PC-3 (cell line): Measurements from ENCODE around the gene ZNF717. TPM values are rescaled to one million over a fixed set of nuclear protein-coding genes. Genes with fewer than 3 reads are reported as not detected.

Source experiments
- ATAC-seq: fragments of 200-7000 bp; cut with Tn5 transposase; 2 replicates; pipeline ENCODE4 v1.9.1; 2020; ENCODE audit warnings: mild to moderate bottlenecking, moderate library complexity
- BruUV-seq: library from RNA; stranded (reverse); fragments of 400-500 nt; replicated peaks from 2 replicates; lab custom pipeline; 2021; lab: Mats Ljungman, UMichigan
- CTCF ChIA-PET: fragments of 300-600 bp; sonication (Branson Sonifier 250); formaldehyde crosslinking; loops from one replicate; lab custom pipeline; 2022; ENCODE audit warnings: antibody characterized with exemption; lab: Charles Lee
- POLR2A ChIA-PET: fragments of 300-600 bp; sonication (Branson Sonifier 250); formaldehyde crosslinking; loops from one replicate; lab custom pipeline; 2022; ENCODE audit warnings: antibody characterized with exemption; ENCODE audit not compliant: unreplicated experiment; lab: Charles Lee
- DNase-seq: peaks from one replicate; pipeline ENCODE4 v3.0.0-alpha.2; 2015
- H2AFZ ChIP-seq: fragments of 300-600 bp; sonication (generic); 2 replicates; pipeline ENCODE4 v1.6.0; 2016; ENCODE audit warnings: antibody characterized with exemption, low read length
- H3F3A ChIP-seq: fragments of 300-600 bp; sonication (generic); one replicate; pipeline ENCODE4 v1.6.0; 2017; ENCODE audit warnings: antibody characterized with exemption, low read length, control low read depth, mild to moderate bottlenecking; ENCODE audit not compliant: unreplicated experiment
- H3K27ac ChIP-seq: fragments of 300-600 bp; sonication (generic); 2 replicates; pipeline ENCODE4 v1.5.1; 2016; ENCODE audit warnings: mild to moderate bottlenecking, low read length
- H3K27me3 ChIP-seq: fragments of 300-600 bp; sonication (generic); 2 replicates; pipeline ENCODE4 v1.6.1; 2016; ENCODE audit warnings: low read length, mixed read lengths
- H3K36me3 ChIP-seq: fragments of 300-600 bp; sonication (generic); 2 replicates; pipeline ENCODE4 v1.6.1; 2016; ENCODE audit warnings: low read depth, mixed run types, low read length, mixed read lengths
- H3K4me1 ChIP-seq: fragments of 300-600 bp; sonication (generic); 2 replicates; pipeline ENCODE4 v1.5.1; 2016; ENCODE audit warnings: low read length; ENCODE audit not compliant: insufficient read depth
- H3K4me2 ChIP-seq: fragments of 300-600 bp; sonication (generic); 2 replicates; pipeline ENCODE4 v1.6.0; 2016; ENCODE audit warnings: low read length
- H3K4me3 ChIP-seq: fragments of 300-600 bp; sonication (generic); 2 replicates; pipeline ENCODE4 v1.5.1; 2016; ENCODE audit warnings: mild to moderate bottlenecking, low read length, mixed read lengths
- H3K79me2 ChIP-seq: fragments of 300-600 bp; sonication (generic); 2 replicates; pipeline ENCODE4 v1.6.1; 2017; ENCODE audit warnings: low read length, mixed read lengths
- H3K9ac ChIP-seq: fragments of 300-600 bp; sonication (generic); 2 replicates; pipeline ENCODE4 v1.6.0; 2016; ENCODE audit warnings: mild to moderate bottlenecking, low read length
- H3K9me2 ChIP-seq: fragments of 300-600 bp; sonication (generic); replicated peaks from 2 replicates; pipeline ENCODE4 v1.6.1; 2016; ENCODE audit warnings: mixed run types, low read length, mixed read lengths
- H3K9me3 ChIP-seq: fragments of 300-600 bp; sonication (generic); 2 replicates; pipeline ENCODE4 v1.6.1; 2016; ENCODE audit warnings: low read length, mixed read lengths
- H4K20me1 ChIP-seq: fragments of 300-600 bp; sonication (generic); 2 replicates; pipeline ENCODE4 v1.6.1; 2016; ENCODE audit warnings: low read length, mixed read lengths
- CTCF ChIP-seq: fragments of 300-600 bp; sonication (generic); conservative IDR thresholded peaks from 2 replicates; pipeline ENCODE4 v1.5.1; 2017; ENCODE audit warnings: antibody characterized with exemption, low read depth, mild to moderate bottlenecking, low read length
- EZH2 ChIP-seq: fragments of 300-600 bp; sonication (generic); IDR thresholded peaks from one replicate; pipeline ENCODE4 v1.6.1; 2017; ENCODE audit warnings: antibody characterized with exemption, mild to moderate bottlenecking, low read length; ENCODE audit not compliant: unreplicated experiment
- EZH2phosphoT487 ChIP-seq: fragments of 300-600 bp; sonication (generic); IDR thresholded peaks from 2 replicates; pipeline ENCODE4 v1.6.1; 2018; ENCODE audit warnings: mild to moderate bottlenecking, antibody characterized with exemption, low read length, borderline replicate concordance
- intact Hi-C: fragments of 100-400 bp; cut with micrococcal nuclease; formaldehyde crosslinking; loops from 2 replicates; pipeline ENCODE4 v1.9.0; 2023
- microRNA-seq: library from miRNA; unstranded; fragments of <30 nt; microRNA quantifications from one replicate; pipeline ENCODE4 v1.1.0, GENCODE V29; 2020; ENCODE audit not compliant: unreplicated experiment
- total RNA-seq: library from RNA; depleted of rRNA; stranded (reverse); fragments of >200 nt; gene quantifications from 2 replicates; pipeline ENCODE4 v1.2.3, GENCODE V29; 2014; rRNA removed

ZNF717 gene
- total RNA-seq, 1 experiment from 2014 or later: 6.7 TPM

- ChIA-PET CTCF (no interaction called here), POLR2A (no interaction called here)
- Histone ChIP-seq H2AFZ (no peak overlapping the region), H3K4me2 (no peak overlapping the region), H3K9me2 (no peaks in the 10 kb centered on the region), H3K9ac (no peak overlapping the region), H3F3A (no peaks in the 10 kb centered on the region), H3K27ac (no peak overlapping the region), H3K4me3 (no peak overlapping the region), H3K9me3 (peaks cover 18% of the 10 kb centered on the region; the same call in 1 of the 2 replicates), H4K20me1 (no peaks in the 10 kb centered on the region), H3K36me3 (peaks cover 22% of the 10 kb centered on the region; the same call in 1 of the 2 replicates), H3K79me2 (no peaks in the 10 kb centered on the region), H3K27me3 (no peaks in the 10 kb centered on the region), H3K4me1 (no peaks in the 10 kb centered on the region)
- TF ChIP-seq EZH2phosphoT487: no peak
- TF ChIP-seq CTCF: no peak
- no peak for TF ChIP-seq EZH2
- BruUV-seq: no TSS peak
- DNase-seq (no peak), ATAC-seq (no peak)
- intact Hi-C loops: no loop called here
These were observed 57.4 kb downstream of the ZNF717 start for GRCh38 chr3:75727985-75728384.

GRCh38 chr3:75692061-75692460 is 93.3 kb downstream of the ZNF717 start:
- Histone ChIP-seq H3K79me2 (no peaks in the 10 kb centered on the region), H3K27ac (no peak overlapping the region), H3K27me3 (no peaks in the 10 kb centered on the region), H3F3A (no peaks in the 10 kb centered on the region), H2AFZ (no peak overlapping the region), H3K9ac (no peak overlapping the region), H4K20me1 (no peaks in the 10 kb centered on the region), H3K36me3 (no peaks in the 10 kb centered on the region), H3K4me2 (no peak overlapping the region), H3K4me1 (no peaks in the 10 kb centered on the region), H3K9me2 (no peaks in the 10 kb centered on the region), H3K9me3 (peaks cover 8% of the 10 kb centered on the region; the same call in 1 of the 2 replicates), H3K4me3 (no peak overlapping the region)
- no TSS peak for BruUV-seq
- TF ChIP-seq CTCF (no peak), EZH2 (no peak), EZH2phosphoT487 (no peak)
- intact Hi-C loops: no loop called here
- ATAC-seq (no peak), DNase-seq (no peak)
- CTCF ChIA-PET: no interaction called here
- POLR2A ChIA-PET: no interaction called here

GRCh38 chr3:75687323-75687722 is 98.0 kb downstream of the ZNF717 start:
- Histone ChIP-seq H3K9ac (no peak overlapping the region), H3K9me3 (no peaks in the 10 kb centered on the region), H3K4me3 (no peak overlapping the region), H3K27ac (no peak overlapping the region), H3K27me3 (no peaks in the 10 kb centered on the region), H3K9me2 (no peaks in the 10 kb centered on the region), H4K20me1 (no peaks in the 10 kb centered on the region), H3F3A (no peaks in the 10 kb centered on the region), H3K4me2 (no peak overlapping the region), H3K79me2 (no peaks in the 10 kb centered on the region), H3K4me1 (no peaks in the 10 kb centered on the region), H2AFZ (no peak overlapping the region), H3K36me3 (no peaks in the 10 kb centered on the region)
- ChIA-PET CTCF (no interaction called here), POLR2A (no interaction called here)
- ATAC-seq: no peak
- BruUV-seq: no TSS peak
- no peak for DNase-seq
- TF ChIP-seq CTCF (no peak), EZH2 (no peak), EZH2phosphoT487 (no peak)
- intact Hi-C loops: no loop called here

Small RNA genes lying within 50 kb of the gene (microRNA-seq; reads per million reads assigned to microRNA genes)
- gene MIR4273: not detected

Other genes with a start within 250 kb of the ZNF717 start
- not detected in 2 replicates for gene FRG2C, start 121.2 kb downstream of the ZNF717 start, total RNA-seq